ENCODE data around the gene COL11A1.
"Not testable (repeated sequence)": the region's sequence is repeated elsewhere in the genome, so short reads cannot be mapped to it uniquely, and the experiment has no call there.

Gene COL11A1

DNA sequence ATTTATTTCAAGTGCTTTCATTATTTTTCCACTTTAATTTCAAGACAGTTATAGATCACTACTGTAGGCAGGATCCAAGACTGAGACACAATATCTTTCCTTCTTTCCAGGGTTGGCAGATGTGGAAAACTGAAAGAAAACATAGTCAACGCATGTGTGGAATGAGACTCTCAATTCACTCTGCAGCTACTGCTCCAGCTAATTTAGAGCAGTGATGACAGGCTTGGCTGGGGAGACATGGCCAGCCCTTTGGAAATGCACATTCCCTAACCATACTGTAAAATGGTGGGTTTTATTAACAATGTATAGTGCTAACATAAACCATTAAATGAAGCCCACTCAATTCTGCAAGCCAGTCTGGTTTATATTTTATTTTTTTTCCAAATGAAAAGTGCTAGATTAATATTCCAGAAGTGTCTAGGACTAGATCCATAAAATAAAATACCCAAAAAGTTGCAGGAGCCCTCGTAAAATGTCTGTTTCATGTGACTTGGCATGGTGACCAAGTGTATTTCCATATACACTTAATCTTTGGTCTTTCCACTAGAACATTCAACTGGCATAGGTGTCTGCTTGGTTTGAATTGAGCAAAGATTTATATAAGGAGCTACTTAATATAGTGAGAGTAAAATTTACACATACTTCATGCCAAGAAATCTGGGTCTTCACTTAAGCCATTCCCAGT lies 32.9 kb downstream of the COL11A1 start:
- no peak for DNase-seq (ENCODE audit: low read depth)

- no peak for DNase-seq (ENCODE audit: low read depth)
Observed at GRCh38 chr1:103074224-103074623, 34.1 kb downstream of the COL11A1 start.

GRCh38 chr1:103069201-103069600 lies 39.1 kb downstream of the COL11A1 start:
- DNase-seq (ENCODE audit: low read depth): no peak

GRCh38 chr1:103063921-103064320 lies 44.4 kb downstream of the COL11A1 start:
- no peak for DNase-seq (ENCODE audit: low read depth)

GRCh38 chr1:103058391-103058790 lies 49.9 kb downstream of the COL11A1 start:
- no peak for DNase-seq (ENCODE audit: low read depth)

DNA sequence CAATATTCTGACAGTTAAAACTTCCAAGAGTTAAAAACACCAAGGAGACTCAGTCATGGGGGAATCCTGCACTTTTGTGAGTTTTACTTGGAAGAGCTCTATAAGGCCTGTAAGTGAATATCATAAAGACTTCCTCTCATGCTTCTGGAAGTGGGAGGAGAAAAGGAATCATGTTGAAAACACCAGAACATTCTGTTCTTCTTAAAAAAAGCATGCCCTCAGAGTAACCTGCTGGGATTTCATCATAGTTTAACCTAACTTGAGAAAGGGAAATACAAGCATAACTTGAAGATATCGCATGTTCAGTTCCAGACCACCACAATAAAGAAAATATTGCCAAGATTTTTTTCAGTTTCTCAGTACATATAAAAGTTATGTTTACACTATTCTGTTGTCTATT lies 51.9 kb downstream of the COL11A1 start:
- no peak for DNase-seq (ENCODE audit: low read depth)

GRCh38 chr1:103028110-103028509 lies 80.2 kb downstream of the COL11A1 start:
- not testable (repeated sequence) for DNase-seq (ENCODE audit: low read depth)

DNA sequence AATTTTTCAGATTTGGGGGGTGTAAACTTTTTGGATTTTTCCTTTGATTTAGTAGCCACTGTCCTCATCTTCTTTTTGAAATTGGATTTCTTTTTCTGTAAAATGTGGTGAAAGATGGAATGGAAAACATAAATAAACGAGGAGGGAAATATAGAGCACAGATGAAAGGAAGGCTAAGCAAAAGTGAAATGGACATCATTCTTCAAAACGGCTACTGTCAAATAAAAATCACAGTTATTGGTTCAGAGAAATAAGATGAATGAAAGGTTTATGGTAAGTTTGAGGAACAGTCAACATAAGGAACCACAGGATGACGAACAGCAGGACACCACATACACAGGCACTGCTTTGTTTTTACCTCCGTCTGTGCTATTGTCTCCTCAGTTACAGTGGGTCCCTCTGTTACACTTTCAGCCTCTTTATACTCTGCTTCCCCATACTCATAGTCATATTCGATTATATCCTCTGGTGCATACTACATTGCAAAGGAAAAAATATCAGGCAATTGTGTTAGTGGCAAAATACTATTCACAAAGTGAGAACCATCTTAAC lies 82.4 kb downstream of the COL11A1 start:
- DNase-seq (ENCODE audit: low read depth): no peak

- no peak for DNase-seq (ENCODE audit: low read depth)
Observed at GRCh38 chr1:103024051-103024450, 84.3 kb downstream of the COL11A1 start.

GRCh38 chr1:103002005-103002404 lies 106.3 kb downstream of the COL11A1 start:
- DNase-seq (ENCODE audit: low read depth): no peak

GRCh38 chr1:102978874-102979273 lies 129.4 kb downstream of the COL11A1 start:
- DNase-seq (ENCODE audit: low read depth): no peak

GRCh38 chr1:102977292-102977691 lies 131.0 kb downstream of the COL11A1 start:
- no peak for DNase-seq (ENCODE audit: low read depth)

DNA sequence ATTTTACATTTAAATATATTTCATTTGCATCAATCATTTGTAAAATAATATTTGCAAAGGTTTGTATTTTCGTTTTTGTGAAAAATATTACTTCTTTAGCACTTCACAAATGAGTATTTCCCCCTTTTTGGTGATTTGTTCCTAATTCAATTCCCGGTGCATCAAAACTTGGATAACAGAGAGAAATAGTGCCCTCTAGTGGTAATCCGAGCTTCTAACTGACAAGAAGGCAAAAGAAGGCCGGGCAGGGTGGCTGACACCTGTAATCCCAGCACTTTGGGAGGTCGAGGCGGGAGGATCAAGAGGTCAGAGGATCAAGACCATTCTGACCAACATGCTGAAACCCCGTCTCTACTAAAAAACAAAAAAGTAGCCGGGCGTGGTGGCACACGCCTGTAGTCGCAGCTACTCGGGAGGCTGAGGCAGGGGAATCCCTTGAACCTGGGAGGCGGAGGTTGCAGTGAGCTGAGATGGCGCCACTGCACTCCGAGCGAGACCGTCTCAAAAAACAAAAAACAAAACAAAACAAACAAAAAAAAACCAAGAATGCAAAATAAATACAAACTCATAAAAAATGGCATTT lies 137.7 kb downstream of the COL11A1 start:
- no peak for DNase-seq (ENCODE audit: low read depth)

- no peak for DNase-seq (ENCODE audit: low read depth)
Observed at GRCh38 chr1:102967786-102968185, 140.5 kb downstream of the COL11A1 start.

- no peak for DNase-seq (ENCODE audit: low read depth)
Observed at GRCh38 chr1:102961549-102961948, 146.8 kb downstream of the COL11A1 start.

DNA sequence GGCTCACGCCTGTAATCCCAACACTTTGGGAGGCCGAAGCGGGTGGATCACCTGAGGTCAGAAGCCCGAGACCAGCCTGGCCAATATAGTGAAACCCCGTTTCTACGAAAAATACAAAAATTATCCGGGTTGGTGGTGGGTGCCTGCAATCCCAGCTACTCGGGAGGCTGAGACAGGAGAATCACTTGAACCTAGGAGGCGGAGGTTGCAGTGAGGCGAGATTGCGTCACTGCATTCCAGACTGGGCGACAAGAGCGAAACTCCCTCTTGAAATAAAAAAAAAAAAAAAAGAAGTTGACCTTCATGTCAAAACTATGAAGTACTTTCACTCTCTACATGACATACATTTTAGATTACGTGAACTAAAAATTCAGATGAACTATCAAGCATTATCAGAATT lies 153.7 kb downstream of the COL11A1 start:
- no peak for DNase-seq (ENCODE audit: low read depth)

GRCh38 chr1:102952400-102952799 lies 155.9 kb downstream of the COL11A1 start:
- DNase-seq (ENCODE audit: low read depth): no peak

DNA sequence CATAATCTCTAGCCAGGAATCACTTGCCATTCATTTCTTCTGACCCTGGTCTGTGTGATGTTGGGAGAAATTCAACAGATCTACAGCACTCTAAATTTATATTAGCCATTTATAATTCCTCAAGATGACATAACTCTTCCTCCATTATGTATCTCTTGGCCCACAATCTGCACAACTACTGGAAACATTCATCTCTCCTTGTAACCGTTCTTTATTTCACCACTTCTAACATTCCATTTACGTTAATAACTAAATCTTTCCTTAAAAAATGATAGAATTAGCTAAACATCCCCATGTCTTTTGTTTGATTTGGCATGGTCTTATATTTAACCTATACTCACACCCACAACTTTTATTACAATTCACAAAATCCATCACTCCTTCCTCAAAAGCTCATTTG lies 166.0 kb downstream of the COL11A1 start:
- DNase-seq (ENCODE audit: low read depth): no peak

- DNase-seq (ENCODE audit: low read depth): no peak
Observed at GRCh38 chr1:102941366-102941947, 166.9 kb downstream of the COL11A1 start.

DNA sequence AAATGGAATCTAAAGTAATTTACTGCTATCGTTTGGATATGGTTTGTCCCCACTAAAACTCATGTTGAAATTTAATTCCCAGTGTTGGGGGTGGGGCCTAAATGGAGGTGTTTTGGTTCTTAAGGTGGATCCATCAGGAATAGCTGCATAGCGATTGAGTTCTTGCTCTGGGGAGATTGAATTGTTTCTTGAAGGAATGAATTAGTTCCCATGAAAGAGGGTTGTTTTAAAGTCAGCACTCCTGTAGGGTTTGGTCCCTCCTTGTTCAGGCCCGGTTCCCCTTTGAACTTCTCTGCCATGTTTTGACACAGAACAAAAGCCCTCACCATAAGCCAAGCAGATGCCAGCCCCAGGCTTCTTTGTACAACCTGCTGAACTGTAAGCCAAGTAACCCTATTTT lies 170.9 kb downstream of the COL11A1 start:
- no peak for DNase-seq (ENCODE audit: low read depth)

DNA sequence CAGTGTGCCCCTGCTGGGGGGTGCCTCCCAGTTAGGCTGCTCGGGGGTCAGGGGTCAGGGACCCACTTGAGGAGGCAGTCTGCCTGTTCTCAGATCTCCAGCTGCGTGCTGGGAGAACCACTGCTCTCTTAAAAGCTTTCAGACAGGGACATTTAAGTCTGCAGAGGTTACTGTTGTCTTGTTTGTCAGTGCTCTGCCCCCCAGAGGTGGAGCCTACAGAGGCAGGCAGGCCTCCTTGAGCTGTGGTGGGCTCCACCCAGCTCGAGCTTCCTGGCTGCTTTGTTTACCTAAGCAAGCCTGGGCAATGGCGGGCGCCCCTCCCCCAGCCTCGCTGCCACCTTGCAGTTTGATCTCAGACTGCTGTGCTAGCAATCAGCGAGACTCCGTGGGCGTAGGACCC lies 175.0 kb downstream of the COL11A1 start:
- DNase-seq (ENCODE audit: low read depth): not testable (repeated sequence)

DNA sequence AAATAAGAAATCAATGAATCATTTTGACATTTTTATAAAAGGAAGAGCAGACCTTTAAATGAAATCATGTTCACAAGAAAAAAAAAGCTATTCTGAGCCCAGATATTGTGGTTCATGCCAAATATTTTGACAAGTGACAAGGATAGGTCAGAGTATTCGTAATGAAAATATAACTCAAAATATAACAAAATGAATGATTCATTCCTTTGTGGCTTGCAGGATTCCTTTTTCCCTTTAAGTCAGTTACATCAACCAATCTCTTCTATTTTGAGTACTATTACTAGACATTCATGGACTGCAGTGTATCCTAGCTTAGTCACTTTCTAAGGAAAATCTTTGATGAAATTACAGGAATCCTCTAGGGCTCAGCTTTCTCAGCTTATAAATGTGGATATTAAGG lies 188.7 kb downstream of the COL11A1 start:
- DNase-seq (ENCODE audit: low read depth): no peak

- DNase-seq (ENCODE audit: low read depth): no peak
Observed at GRCh38 chr1:102901996-102902395, 206.3 kb downstream of the COL11A1 start.

Measured in activated T-helper 9 cell treated with anti-CD3 and anti-CD28 coated beads, Interleukin-2, amount 50 U/mL, for 16 hours (primary cell).